ENCODE data around the gene TYSND1. TPM values are rescaled to one million over a fixed set of nuclear protein-coding genes. Genes with fewer than 3 reads are reported as not detected.

Gene TYSND1
- total and polyA plus RNA-seq, 7 experiments from 2014 or later, result 13.8 to 35.9 (median 21.0) TPM

DNA sequence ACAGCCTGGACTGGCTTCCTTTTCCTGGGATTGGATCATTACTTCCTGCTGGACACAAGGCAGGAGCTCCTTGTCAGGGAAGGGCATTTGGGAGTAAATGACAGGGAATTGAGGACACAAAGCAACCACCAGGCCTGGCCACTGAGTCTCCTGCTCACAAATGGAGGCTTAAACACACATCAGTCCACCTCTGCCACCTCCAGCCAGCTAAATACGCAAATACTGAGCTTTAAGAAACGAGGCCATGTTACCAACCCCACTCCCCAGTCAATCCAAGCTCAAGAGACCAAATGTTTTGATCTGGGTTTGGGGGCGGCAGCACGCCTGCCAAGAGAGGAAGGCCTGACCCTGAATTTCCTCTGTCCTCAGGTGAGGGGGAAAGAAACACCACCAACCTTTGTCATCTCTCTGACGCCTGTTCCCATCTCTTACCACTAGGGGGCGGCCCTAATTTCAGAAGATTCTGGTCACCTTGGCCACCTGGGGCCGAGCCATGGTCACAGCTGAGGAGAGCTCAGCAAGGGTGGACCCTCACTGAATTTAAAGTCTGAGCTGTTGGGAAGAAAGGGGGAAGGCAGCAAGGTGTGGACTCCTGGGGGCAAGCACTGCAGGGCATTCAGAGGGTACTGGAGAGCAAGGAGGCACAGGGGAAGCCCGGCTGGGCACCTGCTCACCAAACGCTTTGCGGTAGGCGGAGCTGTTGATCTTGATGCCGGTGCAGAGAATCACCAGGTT lies 30.4 kb downstream of the TYSND1 start:
- H3K4me1 Mint-ChIP-seq, result peaks cover 4 to 10% (median 5%) of the 10 kb centered on the region in 7 donors
- H3K27me3 Mint-ChIP-seq, result no peaks in the 10 kb centered on the region
- intact Hi-C loops (cut with micrococcal nuclease), result loop anchor here (1.0 kb wide), 3 partner anchors 30 to 83 kb away; partner anchors contain the start of gene TYSND1 (in 2 of the 2)
- Histone ChIP-seq H3K27me3 (ENCODE audit: control insufficient read depth in 2 of 2, insufficient read depth in 2 of 2, low read length in 2 of 2) (no peaks in the 10 kb centered on the region), H3K36me3 (ENCODE audit: control insufficient read depth in 2 of 3, insufficient read depth in 3 of 3, low read length in 3 of 3) (peaks cover 0 to 36% (median 4%) of the 10 kb centered on the region in 3 experiments), H3K27ac (ENCODE audit: low read depth, low read length) (no peak overlapping the region), H3K4me3 (ENCODE audit: low read length) (no peak overlapping the region), H3K4me1 (ENCODE audit: control insufficient read depth in 2 of 2, insufficient read depth in 2 of 2, low read length in 2 of 2) (peaks cover 0 to 6% of the 10 kb centered on the region in 2 donors), H3K9me3 (ENCODE audit: control insufficient read depth in 2 of 3, low read length in 3 of 3) (no peaks in the 10 kb centered on the region)
- ATAC-seq (peak; percentile 82), DNase-seq (peak; percentile 23 to 66 (median 54))
- ChIA-PET POLR2A (interaction anchor here (0.9 to 3.0 kb wide), 5 partner anchors 18 to 54 kb away, joined by 3 to 18 read pairs (median 4); partner anchors contain the start of genes SAR1A and TYSND1), CTCF (interaction anchor here (0.7 to 6.2 kb wide), 12 partner anchors 11 to 248 kb away, joined by 3 to 49 read pairs (median 6); partner anchors contain the start of genes PPA1 and TYSND1)
- no peak overlapping the region for H3K27ac Mint-ChIP-seq
- no peaks in the 10 kb centered on the region for H3K9me3 Mint-ChIP-seq
- peaks cover 0 to 37% (median 5%) of the 10 kb centered on the region in 5 donors for H3K36me3 Mint-ChIP-seq
- no peak overlapping the region for H3K4me3 Mint-ChIP-seq

GRCh38 chr10:70114902-70115301 lies 31.6 kb downstream of the TYSND1 start:
- H3K27ac Mint-ChIP-seq, result no peak overlapping the region
- intact Hi-C loops (cut with micrococcal nuclease), result no loop called here
- peaks cover 4 to 10% (median 5%) of the 10 kb centered on the region in 7 donors for H3K4me1 Mint-ChIP-seq
- H3K4me3 Mint-ChIP-seq, result no peak overlapping the region
- Histone ChIP-seq H3K4me3 (ENCODE audit: low read length) (no peak overlapping the region), H3K36me3 (ENCODE audit: control insufficient read depth in 2 of 3, insufficient read depth in 3 of 3, low read length in 3 of 3) (peaks cover 0 to 34% (median 4%) of the 10 kb centered on the region in 3 experiments), H3K4me1 (ENCODE audit: control insufficient read depth in 2 of 2, insufficient read depth in 2 of 2, low read length in 2 of 2) (peaks cover 0 to 6% of the 10 kb centered on the region in 2 donors), H3K9me3 (ENCODE audit: control insufficient read depth in 2 of 3, low read length in 3 of 3) (no peaks in the 10 kb centered on the region), H3K27me3 (ENCODE audit: control insufficient read depth in 2 of 2, insufficient read depth in 2 of 2, low read length in 2 of 2) (no peaks in the 10 kb centered on the region), H3K27ac (ENCODE audit: low read depth, low read length) (no peak overlapping the region)
- no peaks in the 10 kb centered on the region for H3K27me3 Mint-ChIP-seq
- no peaks in the 10 kb centered on the region for H3K9me3 Mint-ChIP-seq
- ChIA-PET POLR2A (interaction anchor here (0.9 to 3.0 kb wide), 2 partner anchors 23 to 31 kb away, joined by 3 to 18 read pairs; partner anchors contain the start of gene TYSND1), CTCF (interaction anchor here (0.9 to 6.2 kb wide), 7 partner anchors 21 to 249 kb away, joined by 3 to 49 read pairs (median 11); partner anchors contain the start of gene TYSND1)
- peaks cover 0 to 37% (median 5%) of the 10 kb centered on the region in 5 donors for H3K36me3 Mint-ChIP-seq
- ATAC-seq (no peak), DNase-seq (no peak)

DNA sequence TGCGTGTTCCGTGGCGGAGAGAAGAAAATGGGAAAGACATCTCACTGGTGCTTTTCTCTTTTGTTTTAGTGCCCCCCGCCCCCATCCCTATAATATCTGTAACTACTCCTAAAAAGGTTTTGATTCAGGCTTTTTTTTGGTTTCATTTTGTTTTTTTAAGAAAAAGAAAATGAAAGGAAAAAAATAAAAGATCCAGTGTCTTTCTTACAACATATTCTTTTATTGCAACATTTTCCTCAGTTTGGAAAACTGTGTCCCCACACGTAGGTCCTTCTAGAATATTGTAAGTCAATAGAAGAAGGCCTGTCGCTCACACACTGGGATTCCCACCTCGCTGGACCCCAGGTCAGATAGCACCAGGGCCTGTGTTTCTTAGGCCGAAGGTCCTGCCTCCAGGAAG lies 34.4 kb downstream of the TYSND1 start:
- intact Hi-C loops (cut with micrococcal nuclease), result no loop called here
- Mint-ChIP-seq H3K27me3 (no peaks in the 10 kb centered on the region), H3K4me1 (peaks cover 4 to 10% (median 5%) of the 10 kb centered on the region in 7 donors), H3K9me3 (no peaks in the 10 kb centered on the region), H3K27ac (no peak overlapping the region), H3K4me3 (no peak overlapping the region), H3K36me3 (peaks cover 0 to 37% (median 5%) of the 10 kb centered on the region in 5 donors)
- Histone ChIP-seq H3K36me3 (ENCODE audit: control insufficient read depth in 2 of 3, insufficient read depth in 3 of 3, low read length in 3 of 3) (peaks cover 0 to 53% (median 4%) of the 10 kb centered on the region in 3 experiments), H3K27ac (ENCODE audit: low read depth, low read length) (no peak overlapping the region), H3K4me3 (ENCODE audit: low read length) (no peak overlapping the region), H3K9me3 (ENCODE audit: control insufficient read depth in 2 of 3, low read length in 3 of 3) (no peaks in the 10 kb centered on the region), H3K27me3 (ENCODE audit: control insufficient read depth in 2 of 2, insufficient read depth in 2 of 2, low read length in 2 of 2) (no peaks in the 10 kb centered on the region), H3K4me1 (ENCODE audit: control insufficient read depth in 2 of 2, insufficient read depth in 2 of 2, low read length in 2 of 2) (peaks cover 0 to 6% of the 10 kb centered on the region in 2 donors)
- ATAC-seq (no peak), DNase-seq (no peak)
- ChIA-PET CTCF (no interaction called here), POLR2A (no interaction called here)

DNA sequence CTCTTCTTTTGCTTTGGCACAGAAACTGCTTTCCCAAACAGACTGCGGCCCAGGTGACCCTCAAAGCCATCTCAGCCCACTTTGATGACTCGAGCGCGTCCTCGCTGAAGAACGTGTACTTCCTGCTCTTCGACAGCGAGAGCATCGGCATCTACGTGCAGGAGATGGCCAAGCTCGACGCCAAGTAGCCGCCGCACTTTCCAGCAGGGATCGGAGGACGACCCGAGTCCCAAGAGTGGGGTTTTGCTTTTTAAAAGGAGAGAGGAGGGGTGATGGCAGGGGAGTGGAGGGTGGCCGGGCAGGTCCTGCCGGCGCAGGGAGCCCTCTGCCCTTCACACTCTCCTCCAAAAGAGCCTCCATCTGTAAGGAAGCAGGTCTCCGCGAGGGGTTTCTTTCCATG lies 35.0 kb downstream of the TYSND1 start:
- CTCF ChIA-PET, result no interaction called here
- no peak for DNase-seq
- H3K4me1 Mint-ChIP-seq, result peaks cover 4 to 10% (median 5%) of the 10 kb centered on the region in 7 donors
- Histone ChIP-seq H3K27me3 (ENCODE audit: control insufficient read depth in 2 of 2, insufficient read depth in 2 of 2, low read length in 2 of 2) (no peaks in the 10 kb centered on the region), H3K36me3 (ENCODE audit: control insufficient read depth in 2 of 3, insufficient read depth in 3 of 3, low read length in 3 of 3) (peaks cover 0 to 53% (median 4%) of the 10 kb centered on the region in 3 experiments), H3K27ac (ENCODE audit: low read depth, low read length) (no peak overlapping the region), H3K4me1 (ENCODE audit: control insufficient read depth in 2 of 2, insufficient read depth in 2 of 2, low read length in 2 of 2) (peaks cover 0 to 6% of the 10 kb centered on the region in 2 donors), H3K9me3 (ENCODE audit: control insufficient read depth in 2 of 3, low read length in 3 of 3) (no peaks in the 10 kb centered on the region), H3K4me3 (ENCODE audit: low read length) (no peak overlapping the region)
- no peaks in the 10 kb centered on the region for H3K9me3 Mint-ChIP-seq
- no peak for ATAC-seq
- peak overlapping the region in 2 of 9 donors; percentile 20 to 49 for H3K27ac Mint-ChIP-seq
- H3K4me3 Mint-ChIP-seq, result no peak overlapping the region
- peaks cover 0 to 37% (median 5%) of the 10 kb centered on the region in 5 donors for H3K36me3 Mint-ChIP-seq
- POLR2A ChIA-PET, result no interaction called here
- H3K27me3 Mint-ChIP-seq, result no peaks in the 10 kb centered on the region
- intact Hi-C loops (cut with micrococcal nuclease), result no loop called here

DNA sequence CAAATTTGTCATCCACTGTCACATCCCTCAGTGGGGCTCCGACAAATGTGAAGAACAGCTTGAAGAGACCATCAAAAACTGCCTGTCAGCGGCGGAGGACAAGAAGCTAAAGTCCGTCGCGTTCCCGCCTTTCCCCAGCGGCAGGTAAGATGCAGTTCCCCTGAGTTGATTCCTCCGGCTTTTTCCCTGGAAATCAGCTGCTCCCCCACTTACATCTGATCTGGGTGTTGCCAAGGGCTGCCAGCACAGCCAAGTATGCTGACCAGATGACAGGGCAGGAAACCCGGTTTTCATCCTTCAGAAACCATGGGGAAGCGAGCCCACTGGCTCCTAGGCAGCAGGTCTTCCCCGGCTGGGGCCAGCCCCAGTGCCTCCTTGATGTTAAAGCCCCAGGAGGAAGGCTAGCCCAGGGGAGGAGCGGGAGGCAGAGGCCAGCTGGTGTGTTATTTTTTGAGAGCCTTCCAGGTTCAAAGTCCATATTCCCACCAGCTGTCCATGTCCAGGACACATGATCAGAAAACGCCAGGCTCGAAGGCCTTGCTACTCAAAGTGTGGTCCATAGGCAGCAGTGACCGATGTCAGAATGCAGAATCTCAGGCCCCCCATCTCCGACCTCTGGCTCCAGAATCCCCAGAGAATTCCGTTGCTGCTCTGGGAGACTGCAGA lies 37.3 kb downstream of the TYSND1 start:
- Mint-ChIP-seq H3K36me3 (peaks cover 0 to 33% (median 5%) of the 10 kb centered on the region in 5 donors), H3K4me1 (peaks cover 0 to 10% (median 0%) of the 10 kb centered on the region in 7 donors), H3K4me3 (no peak overlapping the region), H3K9me3 (no peaks in the 10 kb centered on the region), H3K27ac (peak overlapping the region in 2 of 9 donors; percentile 25 to 59), H3K27me3 (no peaks in the 10 kb centered on the region)
- no peak for DNase-seq
- H3K4me3 ChIP-seq (ENCODE audit: low read length), result no peak overlapping the region
- intact Hi-C loops (cut with micrococcal nuclease), result no loop called here
- no peak overlapping the region for H3K27ac ChIP-seq (ENCODE audit: low read depth, low read length)
- no peaks in the 10 kb centered on the region for H3K27me3 ChIP-seq (ENCODE audit: control insufficient read depth in 2 of 2, insufficient read depth in 2 of 2, low read length in 2 of 2)
- ChIA-PET POLR2A (interaction anchor here (1.3 kb wide), 1 partner anchor 17 kb away, joined by 4 read pairs; no protein-coding TSS in a partner anchor), CTCF (interaction anchor here (0.7 kb wide), 1 partner anchor 15 kb away, joined by 3 read pairs; no protein-coding TSS in a partner anchor)
- ATAC-seq, result no peak
- no peaks in the 10 kb centered on the region for H3K9me3 ChIP-seq (ENCODE audit: control insufficient read depth in 2 of 3, low read length in 3 of 3)
- H3K4me1 ChIP-seq (ENCODE audit: control insufficient read depth in 2 of 2, insufficient read depth in 2 of 2, low read length in 2 of 2), result no peaks in the 10 kb centered on the region
- H3K36me3 ChIP-seq (ENCODE audit: control insufficient read depth in 2 of 3, insufficient read depth in 3 of 3, low read length in 3 of 3), result peaks cover 0 to 62% (median 4%) of the 10 kb centered on the region in 3 experiments

GRCh38 chr10:70106958-70107791 lies 39.3 kb downstream of the TYSND1 start:
- ATAC-seq, result no peak
- Histone ChIP-seq H3K27me3 (ENCODE audit: control insufficient read depth in 2 of 2, insufficient read depth in 2 of 2, low read length in 2 of 2) (no peaks in the 10 kb centered on the region), H3K4me1 (ENCODE audit: control insufficient read depth in 2 of 2, insufficient read depth in 2 of 2, low read length in 2 of 2) (no peaks in the 10 kb centered on the region), H3K9me3 (ENCODE audit: control insufficient read depth in 2 of 3, low read length in 3 of 3) (no peaks in the 10 kb centered on the region), H3K36me3 (ENCODE audit: control insufficient read depth in 2 of 3, insufficient read depth in 3 of 3, low read length in 3 of 3) (peaks cover 0 to 49% (median 0%) of the 10 kb centered on the region in 3 experiments), H3K27ac (ENCODE audit: low read depth, low read length) (no peak overlapping the region), H3K4me3 (ENCODE audit: low read length) (no peak overlapping the region)
- ChIA-PET POLR2A (interaction anchor here (0.8 kb wide), 1 partner anchor 11 kb away, joined by 3 read pairs; no protein-coding TSS in a partner anchor), CTCF (interaction anchor here (1.2 to 1.6 kb wide), 2 partner anchors 12 to 38 kb away, joined by 3 read pairs; no protein-coding TSS in a partner anchor)
- Mint-ChIP-seq H3K36me3 (peaks cover 0 to 28% (median 1%) of the 10 kb centered on the region in 5 donors), H3K9me3 (no peaks in the 10 kb centered on the region), H3K4me3 (no peak overlapping the region), H3K27ac (peak overlapping the region in 2 of 9 donors; percentile 2 to 15), H3K4me1 (peaks cover 0 to 9% (median 0%) of the 10 kb centered on the region in 7 donors), H3K27me3 (no peaks in the 10 kb centered on the region)
- DNase-seq, result no peak
- intact Hi-C loops (cut with micrococcal nuclease), result no loop called here
